Activated naive CD4-positive, alpha-beta T cell (primary cell): ENCODE measurements around the gene FAM217B.

Experiments used
- DNase-seq, 4 experiments: peaks; one replicate each; lab custom pipeline; 2025; lab: John Stamatoyannopoulos, UW

FAM217B gene, protein sequence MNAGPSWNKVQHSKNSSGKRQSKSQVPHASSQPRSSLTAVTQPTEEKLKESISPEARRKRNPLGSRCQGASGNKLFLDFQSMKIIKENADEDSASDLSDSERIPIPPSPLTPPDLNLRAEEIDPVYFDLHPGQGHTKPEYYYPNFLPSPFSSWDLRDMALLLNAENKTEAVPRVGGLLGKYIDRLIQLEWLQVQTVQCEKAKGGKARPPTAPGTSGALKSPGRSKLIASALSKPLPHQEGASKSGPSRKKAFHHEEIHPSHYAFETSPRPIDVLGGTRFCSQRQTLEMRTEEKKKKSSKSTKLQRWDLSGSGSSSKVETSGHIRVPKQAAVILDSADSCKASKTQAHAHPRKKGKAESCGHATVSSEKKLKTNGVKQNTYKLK

DNA sequence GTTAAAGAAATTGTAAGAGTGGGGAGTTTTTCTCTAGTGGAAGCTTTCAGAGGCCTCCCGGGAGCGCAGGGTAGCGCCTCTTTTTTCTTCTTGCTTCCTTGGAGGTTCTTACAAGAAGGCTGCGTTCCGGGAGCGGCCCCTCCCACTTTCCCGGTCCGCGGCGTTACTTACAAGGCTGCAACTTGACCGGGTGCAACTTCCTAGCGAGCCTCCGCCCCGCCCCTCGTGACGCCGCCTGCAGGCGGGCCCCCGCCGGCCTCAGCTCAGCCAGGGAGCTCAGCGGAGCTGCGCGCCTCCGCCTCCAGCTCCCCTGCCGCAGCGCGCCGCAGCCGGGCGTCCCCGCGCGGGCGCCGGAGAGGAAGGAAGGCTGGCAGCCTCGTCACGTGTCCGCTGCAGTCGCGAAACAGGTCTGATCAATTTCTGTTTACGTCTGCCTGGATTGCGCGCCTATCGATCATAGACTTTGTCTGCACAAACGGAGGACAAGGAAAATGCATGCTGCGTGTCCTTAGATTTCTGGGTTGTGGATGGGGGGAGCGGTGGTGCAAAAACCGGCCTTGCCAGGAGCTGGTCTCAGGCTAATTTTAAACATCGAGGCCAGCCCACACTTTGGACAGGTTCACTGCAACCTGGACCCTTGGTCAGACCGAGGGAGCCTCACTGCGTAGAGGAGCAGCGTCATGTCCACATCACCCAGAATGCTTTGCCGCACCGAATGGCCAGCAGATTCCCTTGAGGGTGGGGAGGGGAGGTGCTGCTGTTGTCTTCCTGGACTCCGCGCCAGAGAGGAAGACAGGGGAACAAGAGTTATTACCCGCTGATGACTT is at the start of gene FAM217B, which contains the start of gene PPP1R3D:
TSS of gene FAM217B (plus strand) at position 261 of the 827 bp plus-strand sequence. CDS start 3,555 bp downstream, outside the sequence.
TSS of gene PPP1R3D (minus strand) at position 177 of the 827 bp plus-strand sequence. CDS start 374 bp downstream, outside the sequence.
- DNase-seq, result peak; percentile 46 to 83 (median 70)

- no peak for DNase-seq
Observed at GRCh38 chr20:59891581-59891980, 48.6 kb upstream of the FAM217B start.

GRCh38 chr20:59895908-59896307 is 44.3 kb upstream of the FAM217B start:
- DNase-seq, result no peak

GRCh38 chr20:59902470-59902869 is 37.7 kb upstream of the FAM217B start:
- no peak for DNase-seq

DNA sequence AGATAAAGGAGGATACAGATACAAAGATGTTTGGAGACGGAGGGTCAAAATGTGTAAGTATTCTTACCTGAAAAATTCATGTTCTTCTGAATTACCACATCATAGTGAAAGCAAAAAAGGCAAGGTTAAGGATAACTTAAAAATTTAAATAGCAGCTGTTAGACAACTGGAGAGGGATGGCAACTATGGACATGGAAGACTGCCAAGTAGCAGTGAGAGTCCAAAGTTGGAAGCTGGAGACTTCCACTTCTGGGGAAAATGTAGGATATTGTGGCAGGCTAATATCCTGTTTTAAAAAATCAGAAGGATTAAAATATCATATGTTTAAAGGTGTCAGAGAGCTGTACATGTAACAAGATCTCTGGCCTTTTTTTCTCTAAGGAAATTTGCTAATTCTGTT is 36.6 kb upstream of the FAM217B start:
- no peak for DNase-seq

- DNase-seq, result no peak
Observed at GRCh38 chr20:59908855-59909254, 31.3 kb upstream of the FAM217B start.

GRCh38 chr20:59911041-59911440 is 29.1 kb upstream of the FAM217B start:
- DNase-seq, result no peak

DNA sequence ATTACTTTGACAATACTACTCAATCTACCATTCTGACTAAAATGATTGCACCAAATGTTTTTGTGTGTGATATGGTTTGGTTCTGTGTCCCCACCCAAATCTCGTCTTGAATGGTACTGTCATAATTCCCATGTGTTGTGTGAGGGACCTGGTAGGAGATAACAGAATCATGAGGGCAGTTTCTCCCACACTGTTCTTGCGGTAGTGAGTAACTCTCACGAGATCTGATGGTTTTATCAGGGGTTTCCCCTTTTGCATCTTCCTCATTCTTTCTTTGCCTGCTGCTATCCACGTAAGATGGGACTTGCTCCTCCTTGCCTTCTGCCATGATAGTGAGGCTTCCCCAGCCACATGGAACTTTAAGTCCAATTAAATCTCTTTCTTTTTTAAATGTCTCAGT is 27.6 kb upstream of the FAM217B start:
- DNase-seq, result no peak

DNA sequence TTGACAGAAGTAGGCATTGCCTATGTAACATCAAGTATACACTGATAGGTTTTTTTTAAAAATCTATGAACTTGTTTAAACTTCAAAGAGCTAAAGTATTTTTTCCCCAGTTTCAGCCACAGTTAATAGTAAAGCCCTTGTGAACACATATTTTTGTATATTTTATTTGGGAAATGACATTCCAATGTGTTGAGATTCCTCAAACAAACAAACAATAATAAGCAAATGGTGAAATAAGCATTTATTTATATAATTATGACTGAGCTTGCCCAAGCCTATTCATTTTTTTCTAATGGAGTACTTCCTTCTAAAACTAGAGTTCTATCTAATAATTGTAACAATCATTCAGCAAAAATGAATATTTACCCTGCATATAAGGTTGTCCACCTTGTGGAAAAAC is 19.2 kb upstream of the FAM217B start:
- DNase-seq, result no peak

DNA sequence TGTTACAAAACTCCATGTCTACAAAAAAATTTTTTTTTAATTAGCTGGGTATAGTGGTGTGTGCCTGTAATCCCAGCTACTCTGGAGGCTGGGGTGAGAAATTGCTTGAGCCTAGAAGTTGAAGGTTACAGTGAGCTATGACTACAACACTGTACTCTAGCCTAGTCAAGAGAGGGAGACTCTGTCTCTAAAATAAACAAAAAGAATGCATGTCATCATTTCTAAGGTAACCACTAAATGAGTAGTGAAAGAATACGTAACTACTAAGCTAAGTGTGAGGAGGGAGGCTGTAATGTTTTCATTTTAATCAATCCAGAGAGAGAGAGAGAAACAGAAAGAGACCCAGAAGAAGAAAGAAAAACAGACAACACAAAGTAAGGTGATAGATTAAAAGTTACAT is 16.7 kb upstream of the FAM217B start:
- no peak for DNase-seq

DNA sequence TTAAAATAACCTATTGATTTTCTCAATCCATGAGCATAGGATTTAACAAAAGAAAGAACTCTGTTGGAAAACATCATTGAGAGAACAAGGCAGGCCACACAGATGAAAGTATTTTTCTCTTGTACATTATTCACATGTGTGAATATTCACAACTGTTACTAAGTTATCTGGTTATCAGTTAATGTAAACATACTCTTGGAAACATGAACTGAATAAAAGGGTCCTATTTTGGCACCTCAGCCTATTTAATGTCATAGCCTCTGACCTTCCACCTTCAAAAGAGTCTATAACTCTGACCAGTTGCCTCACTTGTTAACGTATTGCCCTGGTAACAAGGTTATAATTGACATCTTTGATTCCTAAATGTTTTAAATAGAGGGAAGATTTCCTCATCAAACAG is 14.8 kb upstream of the FAM217B start:
- no peak for DNase-seq

GRCh38 chr20:59925899-59926298 is 14.3 kb upstream of the FAM217B start:
- DNase-seq, result no peak

DNA sequence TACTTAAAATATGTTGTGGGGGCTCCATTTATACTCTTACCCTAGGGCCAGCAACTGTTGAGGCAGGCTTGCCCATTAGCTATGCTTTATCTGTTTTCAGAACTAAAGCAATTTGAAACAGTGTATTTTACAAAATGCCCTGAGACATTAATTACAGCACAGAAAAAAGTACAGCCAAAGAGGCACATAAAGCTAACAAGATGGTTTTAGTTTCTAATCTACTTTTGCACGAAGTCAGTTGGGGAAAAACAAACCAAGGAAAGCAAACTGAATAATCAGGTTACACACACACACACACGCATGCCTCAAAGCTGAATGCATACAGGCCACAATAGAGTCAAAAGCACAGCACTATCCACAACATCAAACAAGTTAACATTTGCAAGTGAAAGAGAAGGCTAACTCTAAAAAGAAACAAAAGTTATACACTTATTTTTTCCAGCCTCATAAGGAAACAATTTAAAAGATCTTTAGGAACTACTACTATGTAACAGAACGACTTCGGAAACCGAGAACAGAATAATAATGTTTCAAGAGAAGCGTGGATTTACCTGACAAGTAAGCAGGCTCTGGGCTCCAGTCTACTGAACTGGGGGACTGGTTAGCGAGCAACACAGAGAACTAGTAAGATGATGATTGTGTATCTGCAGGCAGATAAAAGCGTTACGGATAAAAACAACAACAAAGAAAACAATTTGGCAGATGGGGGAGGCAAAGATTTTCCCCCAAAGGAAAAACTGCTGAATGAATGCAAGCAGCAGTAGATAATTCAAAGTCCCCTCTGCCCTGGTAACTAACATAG is 8.5 kb upstream of the FAM217B start:
- DNase-seq, result no peak

DNA sequence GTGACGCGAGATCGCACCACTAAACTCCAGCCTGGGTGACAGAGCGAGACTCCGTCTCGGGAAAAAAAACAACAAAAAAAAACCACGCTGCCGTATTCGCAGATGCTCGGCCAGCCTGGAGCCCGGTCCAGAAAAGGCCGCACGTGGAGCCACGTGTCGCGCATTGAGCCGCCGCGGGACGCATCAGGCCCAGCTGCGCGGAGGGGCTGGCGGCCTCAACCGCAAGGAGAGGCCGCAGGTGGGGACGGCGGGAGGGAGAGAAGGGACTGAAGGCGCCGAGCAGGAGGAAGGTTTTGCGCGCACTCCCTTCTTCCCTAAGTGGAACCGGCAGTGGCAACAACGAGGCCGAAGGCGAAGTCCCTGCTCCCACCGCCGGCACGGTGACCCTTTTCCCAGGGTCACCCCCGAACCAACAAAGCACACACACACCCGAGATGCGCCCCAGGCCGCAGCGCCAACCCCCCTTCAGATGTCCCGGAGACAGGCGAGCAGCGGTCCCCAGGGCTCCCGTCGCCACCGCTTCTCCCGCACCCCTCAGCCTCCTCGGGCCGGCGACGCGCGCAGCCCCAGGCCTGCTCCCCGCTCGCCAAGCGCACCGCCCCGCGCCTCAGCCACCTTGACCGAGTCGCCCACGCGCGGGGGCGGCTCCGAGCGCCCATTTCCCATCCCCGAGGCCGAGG is 7.4 kb upstream of the FAM217B start:
- no peak for DNase-seq

DNA sequence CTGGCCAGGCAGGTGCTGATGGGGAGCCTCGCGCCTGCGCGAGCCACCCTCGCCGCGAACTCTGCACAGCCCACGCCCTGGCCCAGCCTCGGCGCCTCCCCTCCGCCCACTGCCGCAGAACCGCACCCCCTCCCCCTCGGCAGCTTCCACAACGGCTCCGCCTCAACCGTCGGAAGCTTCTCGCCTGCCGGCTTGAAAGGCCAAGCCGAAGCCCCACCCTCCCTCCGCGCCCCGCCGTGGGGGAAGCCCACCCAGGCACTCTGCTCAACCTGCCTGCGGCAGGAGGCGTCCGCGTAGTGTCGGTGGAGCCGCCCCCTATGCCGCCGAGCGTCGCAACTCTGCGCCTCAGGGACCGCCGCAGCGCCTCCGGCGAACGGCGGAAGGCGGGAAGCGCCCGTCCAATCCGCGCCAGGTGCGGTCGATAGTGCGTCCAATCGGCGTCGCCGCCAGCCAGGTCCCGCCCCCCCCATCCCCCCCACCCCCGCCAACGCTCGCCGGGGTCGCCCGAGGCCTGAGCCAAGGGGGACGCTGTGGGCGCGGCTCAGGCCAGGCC is 6.8 kb upstream of the FAM217B start, which contains the start of gene SYCP2:
TSS of gene SYCP2 (minus strand) at position 342 of the 553 bp plus-strand sequence. CDS start 11,224 bp downstream, outside the sequence.
- DNase-seq, result peak in 3 of 4 experiments; percentile 15 to 54 (median 24)

- peak; percentile 40 to 74 (median 47) for DNase-seq
Observed at GRCh38 chr20:59933849-59934585, 6.2 kb upstream of the FAM217B start.

GRCh38 chr20:59935457-59936185 is 4.6 kb upstream of the FAM217B start:
- DNase-seq, result no peak

DNA sequence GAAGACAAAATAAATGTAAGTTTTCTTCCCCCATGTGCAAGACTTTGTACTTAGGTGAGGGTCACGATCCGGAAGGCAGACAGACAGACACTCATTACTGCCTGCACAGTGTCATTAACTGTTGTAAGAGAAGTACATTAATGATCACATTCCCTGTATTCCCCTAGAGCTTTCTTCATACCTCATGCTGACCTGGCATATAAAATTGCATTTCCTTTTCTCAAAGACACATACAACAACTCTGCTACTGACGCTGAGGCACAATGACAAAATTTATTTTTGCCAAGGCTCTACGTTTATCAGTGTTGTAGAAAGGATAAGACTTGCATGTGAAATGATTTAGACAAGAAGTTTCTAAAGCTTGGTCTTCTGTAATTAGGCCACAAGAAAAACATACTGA is 3.8 kb upstream of the FAM217B start:
- DNase-seq, result no peak

GRCh38 chr20:59937150-59937549 is 3.0 kb upstream of the FAM217B start:
- no peak for DNase-seq

DNA sequence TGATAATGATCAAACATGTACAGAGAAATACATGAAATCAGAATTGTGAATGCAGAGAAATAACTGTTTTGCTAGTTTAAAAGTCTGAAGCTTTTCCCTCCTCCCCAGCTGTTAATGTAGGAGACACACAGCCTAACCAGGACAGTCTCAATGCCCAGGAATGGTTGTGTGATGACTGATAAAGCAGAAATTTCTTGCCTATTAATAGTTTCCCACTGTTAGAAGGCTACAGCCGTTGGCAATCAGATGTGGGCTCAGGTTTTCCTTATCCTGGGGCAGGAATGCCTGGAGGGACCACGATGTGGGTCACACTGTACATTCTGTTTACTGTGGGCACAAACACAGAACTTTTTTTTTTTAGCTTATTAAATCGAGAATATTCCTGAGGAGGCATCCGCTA is 2.0 kb upstream of the FAM217B start:
- no peak for DNase-seq
